G401 (cell line): Measurements from ENCODE around the gene FAM216A. TPM values are rescaled to one million over a fixed set of nuclear protein-coding genes. Genes with fewer than 3 reads are reported as not detected.
"Not testable (repeated sequence)": the region's sequence is repeated elsewhere in the genome, so short reads cannot be mapped to it uniquely, and the experiment has no call there.

Source experiments
- DNase-seq: peaks from one replicate; pipeline ENCODE4 v3.0.0-alpha.2; 2015; ENCODE audit warnings: low spot score
- in situ Hi-C: cut with HindIII; loops from 2 replicates; pipeline ENCODE4 v1.10.0; 2016; ENCODE audit warnings: low sequenced_read_pairs, mixed read lengths
- total RNA-seq: library from RNA; depleted of rRNA; stranded (reverse); fragments of >200 nt; shearing (Covaris generic); gene quantifications from 2 replicates; pipeline ENCODE4 v1.2.3, GENCODE V29; 2014

The FAM216A gene
- total RNA-seq, 1 experiment from 2014 or later = 76.3 TPM

DNA sequence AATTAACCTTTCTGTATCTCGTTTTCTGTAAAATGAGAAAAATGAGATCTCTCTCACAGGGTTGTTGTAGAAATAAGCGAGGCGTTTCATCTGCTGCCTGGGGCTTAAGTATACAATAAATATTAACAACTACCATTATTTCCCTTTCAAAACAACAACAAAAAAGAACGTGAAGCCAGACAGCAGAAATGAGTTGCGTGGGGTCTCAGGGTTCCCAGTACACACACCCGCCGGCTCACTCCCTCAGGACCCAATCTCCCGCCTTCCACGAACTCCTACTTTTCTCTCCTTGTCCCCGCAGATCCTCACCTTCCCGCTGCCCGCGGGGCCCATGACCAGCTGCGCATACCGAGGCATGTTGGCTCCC is 815 bp upstream of the FAM216A start:
- no peak for DNase-seq
- in situ Hi-C loops = loop anchor here (5.0 kb wide), 1 partner anchor 34 kb away; the partner anchor contains the start of genes RAD9B and VPS29

DNA sequence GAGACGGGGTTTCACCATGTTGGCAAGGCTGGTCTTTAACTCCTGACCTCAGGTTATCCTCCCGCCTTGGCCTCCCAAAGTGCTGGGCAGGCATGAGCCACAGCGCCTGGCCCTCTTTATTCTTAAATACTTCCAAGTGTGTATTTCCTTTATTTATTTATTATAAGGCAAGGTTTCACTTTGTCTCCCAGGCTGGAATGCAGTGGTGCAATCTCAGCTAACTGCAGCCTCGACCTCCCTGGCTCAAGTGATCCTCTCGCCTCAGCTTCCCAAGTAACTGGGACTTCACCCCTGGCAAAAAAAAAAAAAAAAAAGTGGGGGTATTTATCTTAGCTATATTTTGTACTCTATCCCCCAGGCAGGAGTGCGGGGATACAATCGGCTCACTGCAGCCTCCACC is 6.8 kb downstream of the FAM216A start:
- DNase-seq = no peak
- in situ Hi-C loops = no loop called here

DNA sequence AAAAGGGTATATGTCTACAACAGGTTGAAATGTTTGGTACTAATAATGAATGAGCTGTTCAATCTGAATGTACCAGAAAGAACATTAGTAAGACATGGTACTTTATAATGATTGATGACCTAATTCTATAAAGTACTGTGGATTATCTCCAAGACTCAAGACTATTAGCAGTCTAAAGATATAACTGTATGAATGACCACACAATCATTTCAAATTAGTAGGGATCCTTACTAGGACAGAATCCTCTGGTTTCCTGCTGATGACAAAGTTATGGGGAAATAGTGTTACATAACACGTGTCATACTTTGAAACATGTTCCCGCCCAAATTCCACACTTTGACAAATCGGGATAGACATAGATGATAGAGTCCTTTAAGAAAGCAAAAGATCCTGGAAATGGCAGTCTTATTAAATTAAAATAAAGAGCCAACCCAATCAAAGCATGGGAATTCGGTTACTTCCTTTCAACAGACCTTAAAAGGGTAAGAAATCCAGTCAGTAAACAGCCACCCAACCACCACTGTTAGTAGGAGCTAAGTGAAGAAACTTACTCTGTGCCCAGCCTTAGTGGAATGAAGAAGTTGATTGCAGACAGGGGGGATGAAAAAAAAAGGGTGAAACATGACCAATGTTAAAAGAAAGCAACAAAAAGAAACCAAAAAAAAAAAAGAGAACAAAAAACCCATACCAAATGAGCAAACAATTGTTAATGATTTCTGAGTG is 30.5 kb downstream of the FAM216A start:
- DNase-seq = no peak
- in situ Hi-C loops = no loop called here

DNA sequence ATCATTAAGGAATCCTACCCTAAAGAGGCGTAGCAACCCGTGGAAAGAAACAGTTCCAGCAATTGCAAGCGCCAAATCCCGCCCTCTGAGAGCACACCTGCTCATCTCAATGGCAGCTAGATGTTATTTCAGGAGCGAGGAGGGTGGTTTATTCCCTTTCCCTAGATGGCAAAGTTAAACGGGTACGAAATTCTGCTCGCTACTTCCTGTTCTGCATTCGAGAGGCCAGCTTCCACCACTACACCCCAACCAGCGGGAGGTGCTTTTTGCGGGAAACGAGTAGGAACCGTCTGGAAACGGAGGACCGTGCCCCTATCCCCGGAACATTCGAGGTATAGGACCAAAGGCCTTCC is 32.7 kb downstream of the FAM216A start:
- DNase-seq = peak; percentile 55
- in situ Hi-C loops = loop anchor here (5.0 kb wide), 1 partner anchor 34 kb away; the partner anchor contains the start of genes FAM216A and GPN3

DNA sequence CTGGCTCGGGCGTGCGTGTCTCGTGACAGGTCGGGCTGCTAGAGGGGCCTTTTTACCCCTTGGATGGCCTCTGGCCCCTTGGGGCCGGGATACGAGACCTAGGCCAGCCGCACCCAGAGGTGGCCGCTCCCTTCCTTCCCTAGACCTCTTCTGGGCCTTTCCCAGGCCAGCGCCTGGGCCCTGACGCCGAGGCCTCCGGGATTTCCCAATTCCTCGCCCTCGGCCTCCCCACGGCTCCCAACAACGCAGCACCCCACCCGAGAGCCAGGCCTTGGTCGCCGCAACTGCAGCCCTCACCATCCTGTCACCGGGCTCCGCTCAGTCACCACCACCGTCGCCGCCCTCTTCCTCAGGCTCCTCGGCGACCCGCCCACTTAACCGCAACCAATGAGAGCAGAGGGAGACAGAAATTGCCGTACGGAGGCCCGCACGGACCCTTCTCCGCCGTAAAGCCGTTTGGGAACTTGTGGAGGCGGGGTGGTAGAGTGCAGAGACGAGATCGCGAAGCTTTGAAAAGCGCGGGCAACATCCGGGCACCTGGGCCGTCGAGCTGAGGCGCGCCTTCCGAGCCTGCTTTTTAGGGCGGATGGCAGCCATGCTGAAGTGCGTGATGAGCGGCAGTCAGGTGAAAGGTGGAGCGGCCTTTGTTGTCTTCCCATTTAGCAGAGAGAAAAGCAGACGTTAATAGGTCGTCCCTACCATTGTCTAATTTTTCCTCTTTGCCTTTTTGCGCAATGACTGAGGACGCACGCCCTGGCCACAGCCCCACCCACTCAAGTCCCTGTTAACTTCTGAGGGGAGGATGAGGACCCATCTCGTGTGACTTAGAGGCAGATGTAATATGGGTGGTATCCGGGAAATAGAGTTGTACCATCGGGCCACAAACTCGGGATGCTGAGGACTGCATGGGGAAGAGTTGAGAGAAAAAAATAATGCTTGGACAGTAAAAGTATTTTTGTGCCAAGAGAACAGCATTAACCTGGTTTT is 33.4 kb downstream of the FAM216A start, which contains the start of the genes RAD9B and VPS29:
RAD9B (plus strand) TSS at position 580 of the 987 bp plus-strand sequence; CDS start at position 587, 7 bp downstream.
VPS29 (minus strand) TSS at position 360 of the 987 bp plus-strand sequence; CDS start at position 300, 60 bp downstream.
- in situ Hi-C loops = loop anchor here (5.0 kb wide), 1 partner anchor 35 kb away; the partner anchor contains the start of genes FAM216A and GPN3
- peak; percentile 96 for DNase-seq

DNA sequence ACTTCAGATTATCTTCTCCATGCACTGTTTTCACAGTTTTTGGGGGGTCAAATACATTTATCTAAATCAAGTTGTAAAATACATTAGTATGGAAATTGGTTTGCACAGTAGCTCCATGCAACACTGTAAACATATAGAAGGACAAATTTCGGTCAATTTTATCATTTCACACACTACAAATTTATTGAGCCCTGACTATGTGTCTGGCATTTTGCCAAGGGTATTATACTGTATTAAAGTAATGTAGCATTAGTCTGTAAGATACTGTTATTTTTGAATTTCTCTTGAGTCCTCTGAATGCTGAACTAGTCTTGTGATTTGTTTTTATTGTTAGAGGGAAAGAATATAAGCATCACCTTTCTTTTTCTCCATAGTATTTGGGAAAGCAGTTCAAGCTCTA is 34.8 kb downstream of the FAM216A start:
- DNase-seq = no peak
- in situ Hi-C loops = loop anchor here (5.0 kb wide), 1 partner anchor 36 kb away; the partner anchor contains the start of genes FAM216A and GPN3

DNA sequence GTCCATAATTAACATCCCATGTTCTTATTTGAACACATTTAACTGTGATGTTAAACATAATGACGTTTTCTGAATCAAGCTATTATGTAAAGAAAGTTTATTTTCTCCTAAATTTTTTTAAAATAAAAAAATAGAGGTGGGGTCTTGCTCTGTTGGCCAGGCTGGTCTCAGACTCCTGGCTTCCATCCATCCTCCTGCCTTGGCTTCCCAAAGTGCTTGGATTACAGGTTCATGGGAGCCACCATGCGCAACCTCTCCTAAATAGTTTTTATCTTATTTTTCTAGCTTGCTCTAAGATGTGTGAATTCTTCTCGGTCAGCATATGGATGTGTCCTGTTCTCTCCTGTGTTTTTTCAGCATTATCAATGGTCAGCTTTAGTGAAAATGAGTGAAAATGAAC is 36.7 kb downstream of the FAM216A start:
- DNase-seq = no peak
- in situ Hi-C loops = no loop called here

DNA sequence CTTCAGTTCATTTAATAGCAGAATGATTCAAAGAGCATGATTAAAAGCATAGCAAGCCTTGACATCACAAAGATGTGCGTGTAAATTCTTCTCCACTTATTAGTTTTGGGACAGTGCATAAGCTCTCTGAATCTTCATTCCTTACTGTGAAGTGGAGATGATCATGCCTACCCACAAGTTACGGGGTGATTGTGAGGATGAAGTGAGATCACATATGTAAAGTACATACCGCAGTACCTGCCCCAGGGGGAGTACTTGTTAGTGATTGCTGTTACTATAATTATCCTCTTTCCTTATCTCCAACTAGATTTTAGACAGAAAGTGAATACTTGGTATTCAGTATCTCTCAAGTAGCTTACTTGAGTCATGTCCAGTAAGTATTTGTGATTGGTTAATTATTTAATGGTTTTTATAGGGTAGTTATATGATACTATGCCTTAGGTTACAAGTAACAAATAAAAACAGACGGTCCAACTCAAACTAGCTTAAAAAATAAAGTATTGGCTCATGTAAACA is 39.5 kb downstream of the FAM216A start:
- in situ Hi-C loops = no loop called here
- DNase-seq = no peak

DNA sequence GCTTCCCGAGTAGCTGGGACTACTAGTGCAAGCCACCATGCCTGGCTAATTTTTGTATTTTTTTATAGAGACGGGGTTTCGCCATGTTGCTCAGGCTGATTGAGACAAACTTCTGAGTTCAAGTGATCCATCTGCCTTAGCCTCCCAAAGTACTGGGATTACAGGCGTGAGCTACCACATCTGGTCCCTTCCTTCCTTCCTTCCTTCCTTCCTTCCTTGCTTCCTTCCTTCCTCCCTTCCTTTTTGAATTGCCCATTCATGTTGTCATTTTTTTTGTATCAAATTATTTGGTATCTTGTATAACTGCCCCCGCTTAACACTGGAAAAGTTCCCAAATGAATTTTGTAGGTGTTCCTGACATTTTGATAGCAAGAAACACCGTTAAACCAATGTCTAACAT is 45.2 kb downstream of the FAM216A start:
- in situ Hi-C loops = no loop called here

DNA sequence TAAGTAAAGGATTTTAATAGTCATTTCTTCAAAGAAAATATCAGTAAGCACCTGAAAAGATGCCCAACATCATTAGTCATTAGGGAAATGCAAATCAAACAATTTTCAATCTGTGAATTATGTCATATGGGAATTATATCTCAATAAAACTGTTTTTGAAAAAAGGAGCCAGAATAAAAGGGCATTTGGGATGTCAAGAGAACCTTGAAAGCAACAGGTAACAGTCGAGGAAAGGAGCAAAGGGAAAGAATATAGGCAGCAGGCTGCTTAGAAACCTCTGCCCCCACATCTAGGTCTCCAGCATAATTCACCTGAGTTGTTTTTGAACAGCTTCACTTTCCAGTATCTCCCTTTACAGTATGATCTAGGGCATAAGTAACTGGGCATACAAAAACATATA is 45.7 kb downstream of the FAM216A start:
- no peak for DNase-seq
- in situ Hi-C loops = no loop called here

More for the DNA sequence above, 45.2 kb downstream of the FAM216A start:
- DNase-seq = no peak

DNA sequence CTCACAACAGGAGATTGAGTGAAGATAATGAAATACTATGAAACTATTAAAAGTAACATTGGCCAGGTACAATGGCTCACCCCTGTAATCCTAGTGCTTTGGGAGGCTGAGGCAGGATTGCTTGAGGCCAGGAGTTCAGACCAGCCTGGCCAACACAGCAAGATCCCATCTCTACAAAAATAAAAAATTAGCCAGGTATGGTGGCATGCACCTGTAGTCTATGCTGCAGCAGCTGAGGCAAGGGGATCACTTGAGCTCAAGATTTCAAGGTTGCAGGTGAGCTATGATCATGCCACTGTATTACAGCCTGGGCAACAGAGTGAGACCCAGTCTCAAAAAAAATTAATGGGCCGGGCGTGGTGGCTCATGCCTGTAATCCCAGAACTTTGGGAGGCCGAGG is 48.4 kb downstream of the FAM216A start:
- no peak for DNase-seq

DNA sequence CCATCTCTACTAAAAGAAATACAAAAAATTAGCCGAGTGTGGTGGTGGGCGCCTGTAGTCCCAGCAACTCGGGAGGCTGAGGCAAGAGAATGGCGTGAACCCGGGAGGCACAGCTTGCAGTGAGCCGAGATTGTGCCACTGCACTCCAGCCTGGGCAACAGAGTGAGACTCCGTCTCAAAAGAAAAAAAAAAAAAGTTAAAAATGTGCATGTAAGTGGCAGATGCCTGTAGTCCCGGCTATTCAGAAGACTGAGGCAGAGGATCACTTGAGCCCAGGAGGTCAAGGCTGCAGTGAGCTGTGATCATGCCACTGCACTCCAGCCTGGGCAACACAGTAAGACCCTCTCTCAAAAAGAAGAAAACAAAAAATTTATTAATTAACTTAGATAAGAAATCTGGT is 49.4 kb downstream of the FAM216A start:
- in situ Hi-C loops, DNase-seq: not testable (repeated sequence)

More for the DNA sequence above, 48.4 kb downstream of the FAM216A start:
- in situ Hi-C loops = no loop called here

DNA sequence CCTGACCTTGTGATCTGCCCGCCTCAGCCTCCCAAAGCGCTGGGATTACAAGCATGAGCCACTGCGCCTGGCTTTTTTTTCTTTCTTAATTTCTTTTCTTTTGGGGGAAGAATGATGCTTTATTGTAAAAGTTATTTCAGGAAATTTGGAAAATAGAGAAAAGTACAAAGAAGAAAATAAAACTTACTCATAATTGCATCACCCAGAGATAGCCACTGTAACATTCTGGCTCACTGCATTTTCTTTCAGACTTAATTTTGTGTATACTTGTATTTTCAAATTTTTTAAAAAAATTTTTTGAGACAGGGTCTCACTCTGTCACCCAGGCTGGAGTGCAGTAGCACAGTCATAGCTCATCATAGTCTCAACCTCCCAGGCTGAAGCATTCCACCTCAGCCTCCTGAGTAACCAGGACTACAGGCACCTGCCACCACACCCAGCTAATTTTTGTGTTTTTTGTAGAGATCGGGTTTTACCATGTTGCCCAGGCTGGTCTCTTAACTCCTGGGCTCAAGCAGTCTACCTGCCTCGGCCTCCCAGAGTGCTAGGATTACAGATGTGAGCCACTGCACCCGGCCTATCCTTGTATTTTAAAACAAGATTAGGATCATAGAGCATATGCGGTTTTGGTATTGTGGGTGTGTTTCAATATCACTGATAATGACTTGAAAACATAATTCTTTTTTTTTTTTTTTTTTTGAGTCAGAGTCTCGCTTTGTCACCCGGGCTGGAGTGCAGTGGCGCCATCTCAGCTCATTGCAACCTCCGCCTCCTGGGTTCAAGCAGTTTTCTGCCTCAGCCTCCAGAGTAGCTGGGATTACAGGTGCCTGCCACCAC is 52.4 kb downstream of the FAM216A start:
- DNase-seq, in situ Hi-C loops: not testable (repeated sequence)

DNA sequence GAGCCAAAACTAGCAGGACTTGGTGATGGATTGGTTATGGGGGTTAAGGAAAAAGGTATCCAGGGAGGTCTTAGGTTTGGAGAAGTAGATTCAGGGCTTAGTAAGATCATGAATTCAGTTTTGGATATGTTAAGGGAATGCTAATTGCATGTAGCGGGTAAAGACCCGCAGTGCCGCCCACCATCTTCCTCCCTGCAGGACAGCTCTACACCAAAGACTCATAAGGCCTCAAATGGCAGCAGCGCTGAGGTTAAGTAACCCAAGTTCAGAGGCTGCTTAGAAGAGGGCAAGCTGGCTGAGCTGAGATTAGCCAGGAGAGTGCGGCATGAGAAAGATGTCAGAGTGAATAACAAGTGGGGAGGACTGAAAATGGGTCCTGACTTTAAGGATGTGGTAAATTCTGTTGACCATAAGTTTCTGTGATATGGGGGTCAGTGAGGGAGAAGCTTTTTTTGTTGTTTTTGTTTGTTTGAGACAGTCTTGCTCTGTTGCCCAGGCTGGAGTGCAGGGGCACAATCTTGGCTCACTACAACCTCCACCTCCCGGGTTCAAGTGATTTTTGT is 59.7 kb downstream of the FAM216A start:
- no peak for DNase-seq
- in situ Hi-C loops = no loop called here

DNA sequence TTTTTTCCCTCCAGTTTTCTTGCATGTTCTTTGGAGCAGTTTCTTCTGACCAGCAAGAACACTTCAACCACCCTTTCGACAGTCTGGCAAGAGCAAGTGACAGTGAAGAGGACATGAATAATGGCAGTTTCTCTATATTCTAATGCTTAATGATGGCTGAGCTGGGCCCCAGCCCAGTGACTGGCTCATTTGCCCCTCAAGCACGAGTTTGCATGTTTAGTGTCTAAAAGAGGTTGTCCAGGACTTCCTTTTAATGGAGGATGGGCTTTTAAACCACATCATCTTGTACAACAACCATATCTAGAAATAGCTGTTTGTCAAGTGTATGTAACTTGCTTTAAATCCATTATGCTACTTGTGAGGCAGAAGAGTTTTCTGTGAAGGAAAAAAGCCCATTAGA is 61.9 kb downstream of the FAM216A start:
- in situ Hi-C loops = no loop called here
- no peak for DNase-seq

DNA sequence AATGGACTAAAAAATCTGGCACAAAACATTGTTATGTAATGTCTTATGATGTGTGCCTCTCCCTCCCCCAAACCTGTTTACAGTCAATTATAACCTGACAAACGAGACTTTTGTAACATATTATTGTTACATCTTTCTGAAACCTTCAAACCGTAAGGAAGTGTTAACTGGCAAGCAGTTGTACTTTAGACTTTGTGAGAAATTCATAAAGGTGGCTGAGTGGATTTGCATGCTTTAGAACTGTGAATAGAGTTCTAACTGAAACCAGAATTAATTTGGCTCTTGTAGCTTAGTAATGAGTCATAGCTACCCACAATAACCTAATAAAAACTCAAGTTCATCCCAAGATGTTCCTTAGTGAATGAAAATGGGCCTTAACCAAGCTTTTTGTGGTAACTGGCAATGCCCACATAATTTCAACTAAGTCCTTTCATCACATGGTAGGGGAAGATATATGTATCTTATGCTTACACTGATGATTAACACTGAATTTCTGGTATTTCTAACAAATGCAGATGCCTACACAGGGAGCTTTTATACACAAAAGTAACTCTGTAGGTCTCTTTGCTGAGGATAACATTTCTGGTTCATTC is 63.2 kb downstream of the FAM216A start:
- in situ Hi-C loops = no loop called here
- peak; percentile 67 for DNase-seq

DNA sequence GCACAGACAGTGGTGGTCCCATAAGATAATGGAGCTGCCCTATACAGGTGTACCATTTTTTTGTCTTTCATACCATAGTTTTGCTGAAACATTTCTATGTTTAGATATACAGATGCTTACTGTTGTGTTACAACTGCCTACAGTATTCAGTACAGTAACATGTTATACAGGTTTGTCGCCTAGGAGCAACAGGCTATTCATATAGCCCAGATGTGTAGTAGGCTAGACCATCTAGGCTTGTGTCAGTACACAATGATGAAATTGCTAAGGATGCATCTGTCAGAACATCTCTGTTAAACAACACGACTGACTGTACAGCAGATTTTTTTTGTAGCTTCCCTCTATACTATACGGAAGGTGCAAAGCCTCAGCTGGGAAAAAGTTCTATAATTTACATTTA is 64.0 kb downstream of the FAM216A start:
- no peak for DNase-seq
- in situ Hi-C loops = no loop called here

DNA sequence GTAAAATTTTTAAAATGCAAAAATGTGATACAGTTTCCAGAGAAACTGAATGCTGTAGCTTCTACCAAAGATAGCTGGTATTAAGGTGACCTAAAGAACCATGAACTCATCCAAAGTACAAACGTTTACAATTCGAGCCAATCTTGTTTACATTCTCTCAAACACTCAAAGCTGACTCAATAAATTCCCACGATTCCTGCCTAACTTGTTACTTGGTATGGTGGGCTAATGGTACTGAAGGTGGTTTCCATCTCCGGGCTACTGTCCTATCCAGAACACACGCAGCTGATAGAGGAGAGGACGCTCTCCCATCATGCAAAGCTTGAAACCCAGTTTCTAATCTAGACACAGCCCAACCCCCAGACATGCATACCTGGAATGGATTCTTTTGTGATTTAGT is 65.0 kb downstream of the FAM216A start:
- in situ Hi-C loops = no loop called here

More for the DNA sequence above, 65.0 kb downstream of the FAM216A start:
- no peak for DNase-seq
